GM18502 (cell line): ENCODE data around the gene TRIM42.
A peak's percentile ranks its signal among the peaks of the same experiment; 100 is the strongest.

Experiments used
- ATAC-seq: cut with Tn5 transposase; IDR thresholded peaks from one replicate; pipeline ENCODE4 v1.9.1; 2021; ENCODE audit warnings: mild to moderate bottlenecking; ENCODE audit not compliant: unreplicated experiment, poor library complexity

TRIM42 gene

GRCh38 chr3:140708815-140709214 lies 31.0 kb downstream of the TRIM42 start:
- ATAC-seq = no peak

GRCh38 chr3:140709751-140710150 lies 31.9 kb downstream of the TRIM42 start:
- no peak for ATAC-seq

GRCh38 chr3:140710711-140711389 lies 33.0 kb downstream of the TRIM42 start:
- ATAC-seq = no peak

- ATAC-seq = no peak
Measured at GRCh38 chr3:140711390-140712035, 33.6 kb downstream of the TRIM42 start.

DNA sequence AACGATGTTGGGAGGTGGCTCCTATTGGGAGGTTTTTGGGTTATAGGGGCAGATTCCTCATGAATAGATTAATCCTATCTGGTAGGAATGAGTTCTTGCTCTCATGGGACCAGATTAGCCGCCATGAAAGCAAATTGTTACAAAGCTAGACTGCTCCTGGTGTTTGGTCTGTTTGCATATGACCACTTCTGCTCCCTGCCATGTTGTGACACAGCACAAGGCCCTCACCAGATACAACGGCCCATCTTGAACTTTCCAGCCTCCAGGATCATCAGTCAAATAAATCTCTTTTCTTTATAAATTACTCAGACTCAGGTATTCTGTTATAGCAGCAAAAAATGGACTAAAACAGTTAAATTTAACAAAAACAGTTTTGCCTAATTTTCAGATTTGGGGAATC lies 34.4 kb downstream of the TRIM42 start:
- ATAC-seq = no peak

DNA sequence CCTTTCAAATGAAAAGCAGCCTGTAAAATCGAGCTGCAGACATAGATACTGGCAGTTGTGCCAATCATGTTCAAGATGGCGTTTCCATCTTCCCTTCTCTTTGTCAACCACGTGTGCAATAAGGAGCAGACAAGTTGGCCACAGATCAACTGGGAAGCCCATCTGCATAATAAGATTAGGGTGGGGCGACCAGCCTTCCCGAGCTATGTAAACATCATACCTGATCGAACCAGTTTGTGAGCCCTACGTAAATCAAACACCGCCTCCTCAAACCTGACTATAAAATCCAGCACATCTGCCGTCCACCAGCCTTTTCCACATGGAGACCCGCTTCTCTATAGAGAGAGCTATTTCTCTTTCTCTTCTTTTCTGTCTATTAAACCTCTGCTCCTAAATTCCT lies 37.2 kb downstream of the TRIM42 start:
- no peak for ATAC-seq

DNA sequence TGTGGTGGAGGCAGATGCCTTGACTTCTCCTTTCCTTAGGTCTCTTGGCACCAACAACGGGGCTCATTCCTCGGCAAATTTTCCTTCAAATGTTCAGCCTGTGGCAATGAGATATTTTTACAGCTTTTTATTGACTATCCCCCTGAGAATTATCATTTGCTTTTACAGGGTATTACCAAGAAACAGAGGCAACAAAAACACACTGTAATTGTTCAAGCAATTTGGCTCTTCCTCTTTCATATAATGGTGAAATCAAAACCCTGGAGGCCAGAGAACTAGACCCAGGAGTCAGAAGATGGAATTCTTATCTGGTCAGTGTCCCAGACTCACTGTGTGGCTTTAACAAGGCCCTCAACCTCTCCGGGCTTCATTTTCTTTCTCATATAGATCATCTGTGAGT lies 40.1 kb downstream of the TRIM42 start:
- ATAC-seq = no peak

DNA sequence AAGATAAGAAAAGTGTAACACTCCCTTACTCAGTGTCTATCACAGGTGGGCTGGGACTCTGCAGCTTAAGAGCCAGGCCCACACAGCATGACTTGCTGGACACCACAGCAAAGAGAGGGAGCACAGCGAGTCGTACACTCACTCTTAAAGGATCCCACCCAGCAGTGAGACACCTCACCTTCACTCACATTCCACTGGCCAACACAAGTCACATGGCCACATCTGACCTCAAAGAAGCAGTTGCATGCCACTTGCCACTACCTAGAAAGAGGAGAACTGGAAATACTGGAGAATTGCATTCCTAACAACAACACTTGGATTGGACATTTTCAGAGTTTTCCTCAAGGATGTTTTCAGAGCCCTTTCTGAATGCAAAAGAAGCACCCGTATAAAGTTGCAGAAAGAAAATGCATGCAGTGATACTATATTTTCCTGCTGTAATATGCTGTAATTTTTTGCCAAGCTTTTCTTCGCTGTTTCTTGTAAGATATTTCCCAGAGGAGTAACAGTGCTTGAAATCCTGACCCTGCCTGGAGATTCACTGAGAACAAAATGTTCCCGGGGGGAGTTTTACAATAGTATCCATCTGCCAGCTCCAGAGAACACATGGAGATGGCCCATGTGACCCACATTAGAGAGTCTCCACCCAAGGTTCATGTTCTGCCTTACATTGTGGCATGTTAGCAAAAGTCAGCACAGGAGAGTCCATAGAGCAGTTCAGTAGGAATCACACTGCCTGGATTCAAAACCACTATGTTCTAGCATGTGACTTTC lies 42.2 kb downstream of the TRIM42 start:
- no peak for ATAC-seq

DNA sequence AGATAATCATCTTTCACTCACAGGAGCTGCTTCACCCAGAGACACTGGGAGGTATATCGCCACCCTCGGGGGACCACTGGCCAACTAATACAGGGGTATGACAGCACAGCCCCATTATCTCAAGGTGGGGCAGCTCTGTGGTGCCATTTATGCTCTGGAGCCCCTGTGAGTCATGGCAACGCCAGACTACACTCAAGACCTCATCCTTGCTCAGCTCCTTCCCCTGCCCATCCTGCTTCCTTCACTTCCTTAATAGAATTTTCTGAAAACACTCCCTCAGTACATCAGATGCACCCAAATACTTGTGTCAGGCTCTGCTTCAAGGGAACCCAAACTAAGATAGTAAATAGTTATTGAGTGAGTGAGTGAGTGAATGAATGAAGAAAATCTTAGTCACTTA lies 45.7 kb downstream of the TRIM42 start:
- no peak for ATAC-seq

- peak; percentile 80 for ATAC-seq
Measured at GRCh38 chr3:140724856-140725812, 47.3 kb downstream of the TRIM42 start.

GRCh38 chr3:140726066-140726465 lies 48.2 kb downstream of the TRIM42 start:
- ATAC-seq = no peak

GRCh38 chr3:140727886-140728285 lies 50.0 kb downstream of the TRIM42 start:
- no peak for ATAC-seq

GRCh38 chr3:140731440-140732119 lies 53.7 kb downstream of the TRIM42 start:
- ATAC-seq = peak; percentile 98

GRCh38 chr3:140733623-140734022 lies 55.8 kb downstream of the TRIM42 start:
- no peak for ATAC-seq

DNA sequence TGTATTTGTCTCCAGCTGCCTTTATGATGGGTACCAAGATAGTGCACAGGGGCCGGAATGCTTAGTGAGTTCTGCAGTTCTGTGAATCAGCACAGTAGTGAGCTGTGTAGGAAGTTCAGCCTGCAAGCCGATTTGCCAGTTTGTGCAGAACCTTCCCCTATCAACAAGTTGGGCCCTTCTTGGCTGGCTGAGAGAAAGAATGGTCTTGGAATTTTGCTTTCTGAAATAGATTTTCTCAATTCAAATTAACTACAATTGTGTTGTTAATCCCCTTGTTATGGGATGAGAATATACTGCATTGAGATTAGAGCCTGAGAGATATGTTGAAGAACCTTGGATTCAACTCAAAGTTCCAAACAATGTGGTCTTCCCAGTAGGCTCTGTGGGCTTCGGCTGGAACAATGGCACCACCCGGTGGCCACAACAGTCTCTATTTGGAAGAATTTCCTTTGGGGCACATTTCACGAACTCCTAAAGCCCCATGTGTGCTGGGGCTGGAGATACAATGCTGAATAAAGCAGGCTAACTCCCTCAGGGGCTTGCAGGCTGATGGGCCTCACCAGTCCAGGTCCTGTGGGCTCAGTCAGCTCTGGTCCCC lies 59.1 kb downstream of the TRIM42 start:
- no peak for ATAC-seq

GRCh38 chr3:140742116-140742515 lies 64.3 kb downstream of the TRIM42 start:
- ATAC-seq = no peak

DNA sequence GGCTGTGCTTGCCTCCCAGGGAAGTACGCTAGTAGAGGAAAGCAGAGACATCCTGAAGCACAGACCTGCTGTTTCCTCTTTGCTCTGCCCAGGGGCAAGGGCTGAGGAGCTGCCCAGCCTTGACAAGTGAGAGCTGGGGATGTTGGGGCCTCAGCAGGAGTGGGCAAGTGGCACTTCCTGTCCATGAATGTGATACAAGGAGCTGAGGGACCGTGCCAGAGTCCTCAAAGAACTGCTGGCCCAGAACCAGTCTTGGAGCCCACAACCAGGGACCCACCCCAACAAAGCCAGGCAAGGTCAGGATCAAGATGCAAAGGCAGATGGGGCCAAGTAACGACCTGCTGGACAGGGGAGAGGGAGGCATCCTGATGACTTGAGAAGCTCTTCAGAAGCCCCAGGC lies 70.3 kb downstream of the TRIM42 start:
- no peak for ATAC-seq

DNA sequence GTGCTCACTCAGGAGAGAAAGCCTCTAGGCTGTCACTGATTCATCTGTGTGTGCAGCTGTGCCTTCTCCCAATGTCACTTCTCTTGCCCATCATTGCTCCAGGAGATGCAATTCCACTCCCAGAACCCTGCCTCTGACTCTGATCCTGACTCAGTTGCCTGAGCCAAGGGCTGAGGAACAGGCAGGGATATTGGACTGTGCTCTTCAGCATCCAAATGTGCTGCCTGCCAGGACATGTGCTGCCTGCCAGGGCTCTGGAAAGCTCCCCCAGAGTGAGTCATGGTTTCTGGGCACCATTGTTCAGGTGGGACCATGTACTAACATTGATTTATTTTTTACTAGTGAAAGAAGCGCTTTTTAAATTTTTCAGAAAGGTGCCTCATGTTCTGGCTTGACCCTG lies 71.0 kb downstream of the TRIM42 start:
- no peak for ATAC-seq
